Activated CD8-positive, alpha-beta memory T cell treated with anti-CD3 and anti-CD28 coated beads, Interleukin-2, amount 50 U/mL, for 1 hour (primary cell): ENCODE results near the gene RBBP5.

Experiments used
- DNase-seq: peaks from one replicate; pipeline ENCODE4 v3.0.0-alpha.2; 2020; ENCODE audit errors: extremely low read depth

Gene RBBP5

DNA sequence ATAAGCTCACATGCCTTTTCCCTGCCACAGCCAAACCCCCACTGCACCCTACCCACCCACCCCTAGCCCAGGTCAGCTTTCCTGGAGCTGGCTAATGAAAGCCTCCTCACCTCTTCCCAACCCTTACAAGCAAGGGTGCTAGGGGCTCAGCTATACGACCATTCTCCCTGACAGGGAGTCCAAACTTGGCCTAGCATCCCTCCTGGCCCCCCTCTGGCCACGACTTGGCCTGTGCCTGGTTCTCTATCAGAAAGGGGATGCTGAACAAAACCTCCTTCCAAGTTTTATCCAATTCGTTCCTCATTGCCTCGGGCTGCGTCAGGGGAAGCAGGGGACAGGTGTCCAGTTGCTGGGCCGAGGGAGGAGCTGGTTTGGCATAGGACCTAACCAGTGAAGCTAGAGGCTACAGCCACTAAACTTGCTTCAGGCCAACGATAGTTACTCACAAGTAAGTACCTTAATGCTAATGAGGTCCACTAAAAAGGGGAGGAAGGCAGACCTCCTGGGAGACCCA, 46.1 kb downstream of the RBBP5 start:
- no peak for DNase-seq

- no peak for DNase-seq
These were observed 47.3 kb downstream of the RBBP5 start for GRCh38 chr1:205074513-205074912.

DNA sequence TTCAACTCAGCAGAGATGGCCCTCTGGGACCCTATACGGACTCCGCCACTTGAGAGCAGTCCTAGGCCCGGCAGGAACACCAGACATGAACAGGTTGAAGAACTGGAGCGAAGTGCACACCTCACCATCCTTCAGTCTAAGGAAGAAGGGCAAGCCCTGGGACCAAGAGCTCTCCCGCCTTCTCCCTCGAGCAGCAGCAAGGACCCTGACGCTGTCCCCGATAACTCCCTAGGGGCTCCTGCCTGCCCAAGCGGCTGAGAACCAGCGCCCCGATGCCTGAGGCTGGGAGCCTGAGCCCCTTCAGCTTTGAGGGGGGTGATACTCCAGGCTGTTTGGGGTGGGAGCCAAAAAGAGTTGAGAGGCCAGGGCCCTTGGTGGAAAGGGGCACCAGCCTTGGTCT, 47.7 kb downstream of the RBBP5 start:
- no peak for DNase-seq

- no peak for DNase-seq
These were observed 48.3 kb downstream of the RBBP5 start for GRCh38 chr1:205073511-205073910.

GRCh38 chr1:205072881-205073280, 48.9 kb downstream of the RBBP5 start:
- no peak for DNase-seq

DNA sequence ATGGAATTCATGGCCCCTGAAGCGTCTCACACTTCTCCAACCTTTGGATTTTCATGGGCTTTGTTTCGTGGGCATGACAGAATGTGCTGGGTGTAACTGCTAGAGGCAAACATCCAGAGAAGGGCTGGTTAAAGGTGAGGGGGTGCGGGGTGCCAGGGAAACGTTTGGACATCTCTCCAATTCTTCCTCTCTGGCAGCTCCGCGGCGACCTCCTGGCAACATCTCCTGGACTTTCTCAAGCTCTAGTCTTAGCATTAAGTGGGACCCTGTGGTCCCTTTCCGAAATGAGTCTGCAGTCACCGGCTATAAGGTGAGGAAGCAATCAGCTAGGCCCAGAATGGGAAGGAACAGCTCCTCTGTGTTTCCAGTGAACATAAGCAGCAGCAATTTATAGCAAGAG, 49.5 kb downstream of the RBBP5 start:
- no peak for DNase-seq

GRCh38 chr1:205071801-205072200, 50.0 kb downstream of the RBBP5 start:
- no peak for DNase-seq

DNA sequence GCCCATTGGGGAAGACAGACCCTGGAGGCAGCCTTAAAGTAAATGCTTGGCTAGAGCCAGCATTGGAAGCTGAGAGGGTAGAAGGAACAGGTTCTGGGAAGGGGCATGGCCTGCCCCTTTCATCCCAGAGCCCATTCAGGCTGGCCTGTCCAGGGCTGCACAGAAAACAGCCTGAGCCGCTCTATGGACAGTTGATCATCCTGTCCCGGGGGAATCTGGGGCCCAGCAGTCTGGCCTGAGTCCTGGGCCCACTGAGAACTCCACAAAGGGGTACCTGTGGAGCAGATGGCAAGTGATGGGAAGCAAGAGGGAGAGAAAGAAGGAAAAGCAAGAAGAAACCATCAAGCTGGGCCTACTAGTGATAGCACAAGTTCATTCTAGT, 50.8 kb downstream of the RBBP5 start:
- DNase-seq = no peak

GRCh38 chr1:205069371-205070125, 52.2 kb downstream of the RBBP5 start:
- no peak for DNase-seq

DNA sequence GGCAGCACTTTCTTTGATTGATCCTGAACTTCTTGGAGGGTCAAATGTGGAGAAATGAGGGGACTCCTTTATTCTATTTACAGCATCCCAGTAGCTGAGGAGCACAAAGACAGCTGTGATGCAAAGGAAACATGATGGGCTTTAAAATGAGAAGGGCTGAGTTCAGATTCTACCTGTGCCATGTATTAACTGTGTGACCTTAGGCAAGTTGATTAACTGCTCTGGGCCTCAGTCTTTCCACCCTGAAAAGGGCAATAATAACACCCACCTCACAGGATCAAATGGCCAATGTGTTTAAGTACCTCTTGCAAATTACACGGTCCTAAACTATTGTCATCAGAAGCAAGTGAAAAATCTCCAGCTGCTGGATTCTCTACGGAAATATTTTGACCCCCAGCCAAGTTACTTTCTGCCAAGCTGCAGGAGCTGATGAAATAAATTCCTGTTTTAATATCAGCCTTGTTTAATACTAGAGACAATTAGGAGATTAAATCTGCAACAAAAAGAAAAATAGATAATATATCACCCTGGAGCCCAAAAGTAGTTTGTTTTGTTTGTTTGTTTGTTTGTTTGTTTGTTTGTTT, 53.2 kb downstream of the RBBP5 start:
- DNase-seq = no peak

DNA sequence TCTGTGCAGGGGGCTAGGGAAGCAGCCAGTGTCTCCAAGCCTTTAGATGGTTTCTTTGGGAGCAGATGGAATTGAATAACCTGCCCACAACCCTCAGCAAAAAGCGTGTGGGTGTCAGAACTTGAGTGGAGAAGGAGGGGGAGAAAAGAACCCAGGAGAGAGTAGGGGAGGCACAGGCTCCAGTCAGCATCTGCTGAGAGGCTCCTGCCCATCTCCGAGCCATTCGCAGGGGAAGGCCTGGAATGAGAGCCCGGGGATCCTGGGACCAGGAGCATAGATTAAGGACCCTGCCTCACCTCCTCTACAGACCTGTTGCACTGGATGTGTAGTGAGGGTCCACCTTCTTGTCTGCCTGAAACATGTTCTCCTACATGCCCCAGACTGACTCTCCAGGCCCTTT, 53.8 kb downstream of the RBBP5 start:
- no peak for DNase-seq

DNA sequence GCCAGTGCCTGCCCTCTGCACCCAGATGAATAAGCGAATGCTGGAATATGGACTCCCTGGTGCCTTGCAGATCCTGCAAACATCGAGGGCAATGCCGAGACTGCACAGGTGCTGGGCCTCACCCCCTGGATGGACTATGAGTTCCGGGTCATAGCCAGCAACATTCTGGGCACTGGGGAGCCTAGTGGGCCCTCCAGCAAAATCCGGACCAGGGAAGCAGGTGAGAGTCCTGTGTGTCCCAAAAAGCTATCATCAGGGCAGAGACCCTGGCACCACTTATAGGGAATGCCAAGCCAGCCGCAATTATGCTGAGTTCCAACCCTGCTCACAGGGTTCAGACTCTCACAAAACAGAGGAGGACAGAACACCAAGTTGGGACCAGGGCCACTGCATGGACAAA, 54.7 kb downstream of the RBBP5 start:
- DNase-seq = no peak

- DNase-seq = no peak
These were observed 55.5 kb downstream of the RBBP5 start for GRCh38 chr1:205066141-205066818.

DNA sequence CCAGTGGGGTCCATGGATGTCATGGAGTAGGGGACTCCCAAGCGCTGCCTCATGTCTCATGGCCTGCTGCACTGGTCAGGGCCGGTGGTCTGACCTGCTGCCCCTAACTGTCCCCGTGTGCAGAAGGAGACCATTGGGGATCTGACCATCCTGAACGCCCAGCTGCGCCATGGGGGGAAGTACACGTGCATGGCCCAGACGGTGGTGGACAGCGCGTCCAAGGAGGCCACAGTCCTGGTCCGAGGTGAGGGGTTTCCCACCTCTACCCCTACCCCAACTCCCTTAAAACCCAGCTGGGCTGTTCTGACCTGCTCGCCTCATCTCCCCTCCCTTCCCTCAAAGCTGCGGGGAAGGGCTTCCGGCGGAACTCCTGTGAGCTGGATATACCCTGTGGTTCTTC, 56.1 kb downstream of the RBBP5 start:
- no peak for DNase-seq

- DNase-seq = no peak
These were observed 56.9 kb downstream of the RBBP5 start for GRCh38 chr1:205064741-205065316.

GRCh38 chr1:205064301-205064700, 57.5 kb downstream of the RBBP5 start:
- DNase-seq = no peak

- no peak for DNase-seq
These were observed 58.9 kb downstream of the RBBP5 start for GRCh38 chr1:205062895-205063294.

GRCh38 chr1:205062319-205062718, 59.5 kb downstream of the RBBP5 start:
- no peak for DNase-seq

- DNase-seq = peak; percentile 9
These were observed 60.1 kb downstream of the RBBP5 start for GRCh38 chr1:205061665-205062069.

GRCh38 chr1:205061227-205061626, 60.6 kb downstream of the RBBP5 start:
- no peak for DNase-seq

GRCh38 chr1:205060746-205061145, 61.0 kb downstream of the RBBP5 start:
- no peak for DNase-seq

DNA sequence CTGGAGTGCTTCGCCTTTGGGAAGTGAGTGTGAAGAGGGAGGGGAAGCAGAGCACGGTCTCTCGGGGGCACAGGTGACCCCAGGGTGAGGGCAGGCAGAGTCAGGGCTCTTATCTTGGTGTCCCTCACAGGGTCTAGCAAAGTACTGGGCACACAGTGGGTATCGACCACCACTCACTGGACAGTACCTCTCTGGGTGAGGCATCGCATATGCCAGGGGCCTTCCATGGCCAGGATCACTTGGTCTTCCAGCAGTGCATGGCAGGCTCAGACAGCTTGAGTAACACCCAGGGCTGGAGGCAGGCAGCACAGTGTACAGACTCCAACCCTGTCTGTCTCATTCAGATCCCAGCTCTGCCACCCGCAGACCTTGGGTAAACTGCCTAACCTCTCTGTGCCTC, 62.1 kb downstream of the RBBP5 start:
- DNase-seq = no peak

- no peak for DNase-seq
These were observed 62.9 kb downstream of the RBBP5 start for GRCh38 chr1:205058853-205059252.
